GM23338 (cell line): ENCODE results near the gene COL26A1. TPM values are rescaled to one million over a fixed set of nuclear protein-coding genes. Genes with fewer than 3 reads are reported as not detected.

Experiments used
- ATAC-seq: fragments of 200-7000 bp; cut with Tn5 transposase; 3 replicates; pipeline ENCODE4 v1.9.1; 2020
- DNase-seq: peaks from one replicate; pipeline ENCODE4 v3.0.0-alpha.2; 2015; ENCODE audit warnings: low spot score
- H2AFZ ChIP-seq: fragments of 200-600 bp; sonication (generic); 2 replicates; pipeline ENCODE4 v1.8.0; 2016; ENCODE audit warnings: antibody characterized with exemption, mild to moderate bottlenecking, moderate library complexity
- H3F3A ChIP-seq: fragments of 200-600 bp; sonication (generic); replicated peaks from 2 replicates; pipeline ENCODE4 v1.8.0; 2017; ENCODE audit warnings: antibody characterized with exemption, mixed run types, low read depth
- H3K27ac ChIP-seq: fragments of 200-600 bp; sonication (generic); 2 replicates; pipeline ENCODE4 v1.6.1; 2016; ENCODE audit warnings: low read depth
- H3K27me3 ChIP-seq: fragments of 200-600 bp; sonication (generic); 2 replicates; pipeline ENCODE4 v1.8.0; 2016; ENCODE audit warnings: mild to moderate bottlenecking, mixed run types, moderate library complexity; ENCODE audit not compliant: insufficient read depth
- H3K36me3 ChIP-seq: fragments of 200-600 bp; sonication (generic); 2 replicates; pipeline ENCODE4 v1.8.0; 2016; ENCODE audit warnings: mild to moderate bottlenecking; ENCODE audit not compliant: insufficient read depth
- H3K4me1 ChIP-seq: fragments of 200-600 bp; sonication (generic); 2 replicates; pipeline ENCODE4 v1.8.0; 2016; ENCODE audit warnings: mild to moderate bottlenecking, moderate library complexity; ENCODE audit not compliant: insufficient read depth
- H3K4me2 ChIP-seq: fragments of 200-600 bp; sonication (generic); 2 replicates; pipeline ENCODE4 v1.7.1; 2017; ENCODE audit warnings: mixed run types
- H3K4me3 ChIP-seq: fragments of 200-600 bp; sonication (generic); 2 replicates; pipeline ENCODE4 v1.6.1; 2016; ENCODE audit warnings: mixed run types
- H3K79me2 ChIP-seq: fragments of 200-600 bp; sonication (generic); replicated peaks from 2 replicates; pipeline ENCODE4 v1.8.0; 2017; ENCODE audit warnings: mild to moderate bottlenecking; ENCODE audit not compliant: insufficient read depth
- H3K9me2 ChIP-seq: fragments of 200-600 bp; sonication (generic); 2 replicates; pipeline ENCODE4 v1.8.0; 2017; ENCODE audit not compliant: insufficient read depth
- H4K20me1 ChIP-seq: fragments of 200-600 bp; sonication (generic); replicated peaks from 2 replicates; pipeline ENCODE4 v1.8.0; 2017; ENCODE audit warnings: mild to moderate bottlenecking; ENCODE audit not compliant: insufficient read depth
- H3K27ac Mint-ChIP-seq: 2 replicates; pipeline ENCODE4 v1.8.0; 2020; ENCODE audit warnings: inconsistent platforms, mild to moderate bottlenecking, moderate library complexity, mixed read lengths
- H3K27me3 Mint-ChIP-seq: 3 replicates; pipeline ENCODE4 v1.8.0; 2022; ENCODE audit warnings: low read depth, mild to moderate bottlenecking, moderate library complexity, mixed read lengths, inconsistent platforms; ENCODE audit not compliant: insufficient read depth, poor library complexity
- H3K36me3 Mint-ChIP-seq: 3 replicates; pipeline ENCODE4 v1.8.0; 2021; ENCODE audit warnings: low read depth, mild to moderate bottlenecking, inconsistent platforms, moderate library complexity, mixed read lengths
- H3K4me1 Mint-ChIP-seq: 3 replicates; pipeline ENCODE4 v1.8.0; 2020; ENCODE audit warnings: mild to moderate bottlenecking, inconsistent platforms, mixed read lengths
- H3K4me3 Mint-ChIP-seq: 3 replicates; pipeline ENCODE4 v1.8.0; 2021; ENCODE audit warnings: moderate library complexity, mild to moderate bottlenecking, inconsistent platforms, mixed read lengths
- H3K9me3 Mint-ChIP-seq: 3 replicates; pipeline ENCODE4 v1.8.0; 2020; ENCODE audit warnings: moderate library complexity, mild to moderate bottlenecking, inconsistent platforms, mixed read lengths
- EZH2 ChIP-seq: fragments of 200-600 bp; sonication (generic); IDR thresholded peaks from one replicate; pipeline ENCODE4 v1.8.0; 2017; ENCODE audit warnings: antibody characterized with exemption, mild to moderate bottlenecking, low read depth; ENCODE audit not compliant: unreplicated experiment
- JUNB ChIP-seq: IDR thresholded peaks from one replicate; pipeline ENCODE4 v1.6.1; 2016; ENCODE audit warnings: antibody characterized with exemption; ENCODE audit not compliant: unreplicated experiment
- NANOG ChIP-seq: IDR thresholded peaks from 2 replicates; pipeline ENCODE4 v1.6.1; 2016; ENCODE audit warnings: antibody characterized with exemption, borderline replicate concordance
- POLR2AphosphoS5 ChIP-seq: IDR thresholded peaks from 2 replicates; pipeline ENCODE4 v1.6.1; 2016; ENCODE audit warnings: antibody characterized with exemption, low read depth
- polyA plus RNA-seq: library from polyadenylated mRNA; unstranded; fragments of >200 nt; fragmentation: Nextera tagmentation; extraction: Ambion mirVana; gene quantifications from 2 replicates; pipeline ENCODE4 v1.2.1, GENCODE V29; 2016
- total RNA-seq: library from RNA; depleted of rRNA; stranded (reverse); fragments of >200 nt; shearing (Covaris generic); gene quantifications from 2 replicates; pipeline ENCODE4 v1.2.3, GENCODE V29; 2014
- TF ChIP-seq, protein P1 (sequence below), 2 experiments: fragments of 200-600 bp in 1 of 2; sonication (generic) in 1 of 2; conservative IDR thresholded peaks; 2 replicates each; pipeline versions ENCODE4 v1.5.1 to v1.6.1; 2016 to 2017; ENCODE audit warnings: antibody characterized with exemption in 2 of 2, low read depth in 2 of 2, mild to moderate bottlenecking in 2 of 2, moderate library complexity in 1 of 2
- TF ChIP-seq, protein P2 (sequence below): IDR thresholded peaks from one replicate; pipeline ENCODE4 v1.6.1; 2018; ENCODE audit warnings: antibody characterized with exemption; ENCODE audit not compliant: unreplicated experiment
- TF ChIP-seq, protein P3 (sequence below): fragments of 250-450 bp; sonication (Bioruptor Pico); IDR thresholded peaks from 2 replicates; pipeline ENCODE4 v1.5.0; 2020; ENCODE audit warnings: mild to moderate bottlenecking, moderate library complexity
- TF ChIP-seq, protein P4 (sequence below): IDR thresholded peaks from 2 replicates; pipeline ENCODE4 v1.6.1; 2016; ENCODE audit warnings: antibody characterized with exemption

Gene COL26A1
- total and polyA plus RNA-seq, 2 experiments from 2014 or later = 17.8 to 55.0 TPM

DNA sequence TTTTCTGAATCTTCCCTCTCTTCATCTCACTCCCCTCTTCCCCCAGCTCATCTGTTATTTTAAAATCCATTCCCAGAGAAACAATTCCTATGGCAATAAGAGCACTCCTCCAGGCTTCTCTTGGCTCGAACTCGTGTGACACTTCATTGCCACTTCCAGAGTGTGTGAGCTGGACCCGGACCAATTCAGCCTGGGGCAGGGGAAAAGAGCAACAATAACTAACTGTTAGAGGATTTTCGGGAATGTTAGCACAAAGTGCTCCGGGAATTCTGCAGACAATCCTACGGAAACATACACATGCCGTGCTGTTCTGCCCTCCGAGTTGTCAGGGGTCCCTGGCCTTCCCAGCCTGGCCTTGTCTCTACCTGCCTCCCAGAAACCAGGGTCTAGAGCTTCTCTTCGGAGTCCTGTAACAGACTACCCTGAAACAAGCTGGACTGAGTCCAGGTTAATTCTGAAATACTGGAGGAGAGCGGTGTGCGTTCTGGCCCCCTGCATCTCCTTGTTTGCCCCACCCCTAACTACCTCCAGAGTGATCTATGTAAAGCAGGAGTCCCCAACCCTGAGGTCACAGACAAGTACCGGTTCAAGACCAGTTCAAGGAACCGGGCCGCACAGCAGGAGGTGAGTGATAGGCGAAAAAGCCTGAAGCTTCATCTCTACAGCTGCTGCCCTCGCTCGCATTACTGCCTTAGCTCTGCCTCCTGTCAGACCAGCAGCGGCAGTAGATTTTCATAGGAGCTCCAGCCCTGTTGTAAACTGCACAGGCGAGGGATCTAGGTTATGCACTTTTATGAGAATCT is 11.3 kb downstream of the COL26A1 start (continued):
- TF ChIP-seq, protein P1, sequence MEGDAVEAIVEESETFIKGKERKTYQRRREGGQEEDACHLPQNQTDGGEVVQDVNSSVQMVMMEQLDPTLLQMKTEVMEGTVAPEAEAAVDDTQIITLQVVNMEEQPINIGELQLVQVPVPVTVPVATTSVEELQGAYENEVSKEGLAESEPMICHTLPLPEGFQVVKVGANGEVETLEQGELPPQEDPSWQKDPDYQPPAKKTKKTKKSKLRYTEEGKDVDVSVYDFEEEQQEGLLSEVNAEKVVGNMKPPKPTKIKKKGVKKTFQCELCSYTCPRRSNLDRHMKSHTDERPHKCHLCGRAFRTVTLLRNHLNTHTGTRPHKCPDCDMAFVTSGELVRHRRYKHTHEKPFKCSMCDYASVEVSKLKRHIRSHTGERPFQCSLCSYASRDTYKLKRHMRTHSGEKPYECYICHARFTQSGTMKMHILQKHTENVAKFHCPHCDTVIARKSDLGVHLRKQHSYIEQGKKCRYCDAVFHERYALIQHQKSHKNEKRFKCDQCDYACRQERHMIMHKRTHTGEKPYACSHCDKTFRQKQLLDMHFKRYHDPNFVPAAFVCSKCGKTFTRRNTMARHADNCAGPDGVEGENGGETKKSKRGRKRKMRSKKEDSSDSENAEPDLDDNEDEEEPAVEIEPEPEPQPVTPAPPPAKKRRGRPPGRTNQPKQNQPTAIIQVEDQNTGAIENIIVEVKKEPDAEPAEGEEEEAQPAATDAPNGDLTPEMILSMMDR (conservative IDR thresholded peaks at IDR 0.05; ENCODE audit: low read depth in 2 of 2) = no peak
- no peak for TF ChIP-seq POLR2AphosphoS5

DNA sequence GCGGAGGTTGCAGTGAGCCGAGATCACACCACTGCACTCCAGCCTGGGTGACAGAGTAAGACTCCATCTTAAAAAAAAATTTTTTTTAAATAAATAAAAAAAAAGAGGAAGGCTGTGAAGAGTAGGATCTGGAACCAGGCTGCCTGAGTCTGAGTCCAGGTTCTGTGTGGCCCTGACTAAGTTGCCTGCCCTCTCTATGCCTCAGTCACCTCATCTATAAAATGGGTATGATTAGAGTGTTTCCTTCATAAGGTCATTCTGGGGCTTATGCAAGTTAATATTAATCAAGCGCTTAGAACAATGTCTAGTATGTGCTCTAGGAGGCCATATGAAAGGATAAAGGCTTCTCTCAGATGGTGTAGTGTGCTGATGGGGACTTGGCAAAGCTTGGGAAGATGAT is 12.3 kb downstream of the COL26A1 start:
- Histone ChIP-seq H3K4me3 (no peak overlapping the region), H3K4me1 (peaks cover 14% of the 10 kb centered on the region), H3K9me2 (no peaks in the 10 kb centered on the region), H3K27ac (no peak overlapping the region), H3F3A (peaks cover 14% of the 10 kb centered on the region), H3K27me3 (no peaks in the 10 kb centered on the region), H4K20me1 (peaks cover 4% of the 10 kb centered on the region; the same call in 1 of the 2 replicates), H2AFZ (no peak overlapping the region), H3K4me2 (no peak overlapping the region), H3K36me3 (no peaks in the 10 kb centered on the region), H3K79me2 (peaks cover 45% of the 10 kb centered on the region)
- Mint-ChIP-seq H3K27me3 (peaks cover 6% of the 10 kb centered on the region), H3K4me3 (no peak overlapping the region), H3K9me3 (no peaks in the 10 kb centered on the region), H3K4me1 (peaks cover 25% of the 10 kb centered on the region), H3K27ac (no peak overlapping the region), H3K36me3 (peaks cover 51% of the 10 kb centered on the region)
- no peak for DNase-seq
- no peak for ATAC-seq
- TF ChIP-seq EZH2 (no peak), JUNB (no peak), NANOG (no peak)
- TF ChIP-seq, protein P2, sequence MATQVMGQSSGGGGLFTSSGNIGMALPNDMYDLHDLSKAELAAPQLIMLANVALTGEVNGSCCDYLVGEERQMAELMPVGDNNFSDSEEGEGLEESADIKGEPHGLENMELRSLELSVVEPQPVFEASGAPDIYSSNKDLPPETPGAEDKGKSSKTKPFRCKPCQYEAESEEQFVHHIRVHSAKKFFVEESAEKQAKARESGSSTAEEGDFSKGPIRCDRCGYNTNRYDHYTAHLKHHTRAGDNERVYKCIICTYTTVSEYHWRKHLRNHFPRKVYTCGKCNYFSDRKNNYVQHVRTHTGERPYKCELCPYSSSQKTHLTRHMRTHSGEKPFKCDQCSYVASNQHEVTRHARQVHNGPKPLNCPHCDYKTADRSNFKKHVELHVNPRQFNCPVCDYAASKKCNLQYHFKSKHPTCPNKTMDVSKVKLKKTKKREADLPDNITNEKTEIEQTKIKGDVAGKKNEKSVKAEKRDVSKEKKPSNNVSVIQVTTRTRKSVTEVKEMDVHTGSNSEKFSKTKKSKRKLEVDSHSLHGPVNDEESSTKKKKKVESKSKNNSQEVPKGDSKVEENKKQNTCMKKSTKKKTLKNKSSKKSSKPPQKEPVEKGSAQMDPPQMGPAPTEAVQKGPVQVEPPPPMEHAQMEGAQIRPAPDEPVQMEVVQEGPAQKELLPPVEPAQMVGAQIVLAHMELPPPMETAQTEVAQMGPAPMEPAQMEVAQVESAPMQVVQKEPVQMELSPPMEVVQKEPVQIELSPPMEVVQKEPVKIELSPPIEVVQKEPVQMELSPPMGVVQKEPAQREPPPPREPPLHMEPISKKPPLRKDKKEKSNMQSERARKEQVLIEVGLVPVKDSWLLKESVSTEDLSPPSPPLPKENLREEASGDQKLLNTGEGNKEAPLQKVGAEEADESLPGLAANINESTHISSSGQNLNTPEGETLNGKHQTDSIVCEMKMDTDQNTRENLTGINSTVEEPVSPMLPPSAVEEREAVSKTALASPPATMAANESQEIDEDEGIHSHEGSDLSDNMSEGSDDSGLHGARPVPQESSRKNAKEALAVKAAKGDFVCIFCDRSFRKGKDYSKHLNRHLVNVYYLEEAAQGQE = no peak
- TF ChIP-seq, protein P1 (conservative IDR thresholded peaks at IDR 0.05; ENCODE audit: low read depth in 2 of 2) = no peak
- TF ChIP-seq, protein P3, sequence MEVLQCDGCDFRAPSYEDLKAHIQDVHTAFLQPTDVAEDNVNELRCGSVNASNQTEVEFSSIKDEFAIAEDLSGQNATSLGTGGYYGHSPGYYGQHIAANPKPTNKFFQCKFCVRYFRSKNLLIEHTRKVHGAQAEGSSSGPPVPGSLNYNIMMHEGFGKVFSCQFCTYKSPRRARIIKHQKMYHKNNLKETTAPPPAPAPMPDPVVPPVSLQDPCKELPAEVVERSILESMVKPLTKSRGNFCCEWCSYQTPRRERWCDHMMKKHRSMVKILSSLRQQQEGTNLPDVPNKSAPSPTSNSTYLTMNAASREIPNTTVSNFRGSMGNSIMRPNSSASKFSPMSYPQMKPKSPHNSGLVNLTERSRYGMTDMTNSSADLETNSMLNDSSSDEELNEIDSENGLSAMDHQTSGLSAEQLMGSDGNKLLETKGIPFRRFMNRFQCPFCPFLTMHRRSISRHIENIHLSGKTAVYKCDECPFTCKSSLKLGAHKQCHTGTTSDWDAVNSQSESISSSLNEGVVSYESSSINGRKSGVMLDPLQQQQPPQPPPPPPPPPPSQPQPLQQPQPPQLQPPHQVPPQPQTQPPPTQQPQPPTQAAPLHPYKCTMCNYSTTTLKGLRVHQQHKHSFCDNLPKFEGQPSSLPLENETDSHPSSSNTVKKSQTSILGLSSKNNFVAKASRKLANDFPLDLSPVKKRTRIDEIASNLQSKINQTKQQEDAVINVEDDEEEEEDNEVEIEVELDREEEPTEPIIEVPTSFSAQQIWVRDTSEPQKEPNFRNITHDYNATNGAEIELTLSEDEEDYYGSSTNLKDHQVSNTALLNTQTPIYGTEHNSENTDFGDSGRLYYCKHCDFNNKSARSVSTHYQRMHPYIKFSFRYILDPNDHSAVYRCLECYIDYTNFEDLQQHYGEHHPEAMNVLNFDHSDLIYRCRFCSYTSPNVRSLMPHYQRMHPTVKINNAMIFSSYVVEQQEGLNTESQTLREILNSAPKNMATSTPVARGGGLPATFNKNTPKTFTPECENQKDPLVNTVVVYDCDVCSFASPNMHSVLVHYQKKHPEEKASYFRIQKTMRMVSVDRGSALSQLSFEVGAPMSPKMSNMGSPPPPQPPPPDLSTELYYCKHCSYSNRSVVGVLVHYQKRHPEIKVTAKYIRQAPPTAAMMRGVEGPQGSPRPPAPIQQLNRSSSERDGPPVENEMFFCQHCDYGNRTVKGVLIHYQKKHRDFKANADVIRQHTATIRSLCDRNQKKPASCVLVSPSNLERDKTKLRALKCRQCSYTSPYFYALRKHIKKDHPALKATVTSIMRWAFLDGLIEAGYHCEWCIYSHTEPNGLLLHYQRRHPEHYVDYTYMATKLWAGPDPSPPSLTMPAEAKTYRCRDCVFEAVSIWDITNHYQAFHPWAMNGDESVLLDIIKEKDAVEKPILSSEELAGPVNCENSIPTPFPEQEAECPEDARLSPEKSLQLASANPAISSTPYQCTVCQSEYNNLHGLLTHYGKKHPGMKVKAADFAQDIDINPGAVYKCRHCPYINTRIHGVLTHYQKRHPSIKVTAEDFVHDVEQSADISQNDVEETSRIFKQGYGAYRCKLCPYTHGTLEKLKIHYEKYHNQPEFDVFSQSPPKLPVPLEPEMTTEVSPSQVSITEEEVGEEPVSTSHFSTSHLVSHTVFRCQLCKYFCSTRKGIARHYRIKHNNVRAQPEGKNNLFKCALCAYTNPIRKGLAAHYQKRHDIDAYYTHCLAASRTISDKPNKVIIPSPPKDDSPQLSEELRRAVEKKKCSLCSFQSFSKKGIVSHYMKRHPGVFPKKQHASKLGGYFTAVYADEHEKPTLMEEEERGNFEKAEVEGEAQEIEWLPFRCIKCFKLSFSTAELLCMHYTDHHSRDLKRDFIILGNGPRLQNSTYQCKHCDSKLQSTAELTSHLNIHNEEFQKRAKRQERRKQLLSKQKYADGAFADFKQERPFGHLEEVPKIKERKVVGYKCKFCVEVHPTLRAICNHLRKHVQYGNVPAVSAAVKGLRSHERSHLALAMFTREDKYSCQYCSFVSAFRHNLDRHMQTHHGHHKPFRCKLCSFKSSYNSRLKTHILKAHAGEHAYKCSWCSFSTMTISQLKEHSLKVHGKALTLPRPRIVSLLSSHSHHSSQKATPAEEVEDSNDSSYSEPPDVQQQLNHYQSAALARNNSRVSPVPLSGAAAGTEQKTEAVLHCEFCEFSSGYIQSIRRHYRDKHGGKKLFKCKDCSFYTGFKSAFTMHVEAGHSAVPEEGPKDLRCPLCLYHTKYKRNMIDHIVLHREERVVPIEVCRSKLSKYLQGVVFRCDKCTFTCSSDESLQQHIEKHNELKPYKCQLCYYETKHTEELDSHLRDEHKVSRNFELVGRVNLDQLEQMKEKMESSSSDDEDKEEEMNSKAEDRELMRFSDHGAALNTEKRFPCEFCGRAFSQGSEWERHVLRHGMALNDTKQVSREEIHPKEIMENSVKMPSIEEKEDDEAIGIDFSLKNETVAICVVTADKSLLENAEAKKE (CRISPR knock-in tag) = no peak
- TF ChIP-seq, protein P4, sequence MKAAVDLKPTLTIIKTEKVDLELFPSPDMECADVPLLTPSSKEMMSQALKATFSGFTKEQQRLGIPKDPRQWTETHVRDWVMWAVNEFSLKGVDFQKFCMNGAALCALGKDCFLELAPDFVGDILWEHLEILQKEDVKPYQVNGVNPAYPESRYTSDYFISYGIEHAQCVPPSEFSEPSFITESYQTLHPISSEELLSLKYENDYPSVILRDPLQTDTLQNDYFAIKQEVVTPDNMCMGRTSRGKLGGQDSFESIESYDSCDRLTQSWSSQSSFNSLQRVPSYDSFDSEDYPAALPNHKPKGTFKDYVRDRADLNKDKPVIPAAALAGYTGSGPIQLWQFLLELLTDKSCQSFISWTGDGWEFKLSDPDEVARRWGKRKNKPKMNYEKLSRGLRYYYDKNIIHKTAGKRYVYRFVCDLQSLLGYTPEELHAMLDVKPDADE = no peak
